Trophoblast cell (in vitro differentiated cells and primary cell): ENCODE results near the gene MYL11.

Source experiments
- DNase-seq, 2 donors: peaks; one replicate each; pipeline ENCODE4 v3.0.0-alpha.2; 2016
- H2AFZ ChIP-seq: 2 replicates; pipeline ENCODE4 v1.6.1; 2013; ENCODE audit warnings: low read length, moderate library complexity, mild to moderate bottlenecking; ENCODE audit not compliant: insufficient read depth, poor library complexity
- H2AK5ac ChIP-seq: 2 replicates; pipeline ENCODE4 v1.6.1; 2013; ENCODE audit warnings: mild to moderate bottlenecking, low read length
- H2BK120ac ChIP-seq: 2 replicates; pipeline ENCODE4 v1.6.1; 2013; ENCODE audit warnings: low read length, mild to moderate bottlenecking, moderate library complexity; ENCODE audit not compliant: insufficient read depth, poor library complexity
- H2BK12ac ChIP-seq: 2 replicates; pipeline ENCODE4 v1.6.1; 2013; ENCODE audit warnings: mild to moderate bottlenecking, low read length, moderate library complexity
- H2BK5ac ChIP-seq: 2 replicates; pipeline ENCODE4 v1.6.1; 2013; ENCODE audit warnings: low read length, low read depth, moderate library complexity, mild to moderate bottlenecking; ENCODE audit not compliant: poor library complexity
- H3K14ac ChIP-seq: 2 replicates; pipeline ENCODE4 v1.6.1; 2013; ENCODE audit warnings: mild to moderate bottlenecking, low read length
- H3K18ac ChIP-seq: 2 replicates; pipeline ENCODE4 v1.6.1; 2013; ENCODE audit warnings: mild to moderate bottlenecking, low read length
- H3K23ac ChIP-seq: 2 replicates; pipeline ENCODE4 v1.6.1; 2013; ENCODE audit warnings: low read length
- H3K27ac ChIP-seq: 2 replicates; pipeline ENCODE4 v1.5.1; 2013; ENCODE audit warnings: low read depth, mild to moderate bottlenecking, inconsistent platforms, low read length, moderate library complexity
- H3K27me3 ChIP-seq: 2 replicates; pipeline ENCODE4 v1.6.1; 2013; ENCODE audit warnings: inconsistent platforms, mild to moderate bottlenecking, low read length, moderate library complexity; ENCODE audit not compliant: insufficient read depth
- H3K36me3 ChIP-seq, 2 experiments: 1 replicate in 1 of 2; 2 replicates in 1 of 2; pipeline ENCODE4 v1.6.1; 2013; ENCODE audit warnings: low read length in 2 of 2, mild to moderate bottlenecking in 2 of 2, moderate library complexity in 1 of 2; ENCODE audit not compliant: insufficient read depth in 2 of 2, control insufficient read depth in 1 of 2
- H3K4ac ChIP-seq: 2 replicates; pipeline ENCODE4 v1.6.1; 2013; ENCODE audit warnings: low read depth, mild to moderate bottlenecking, low read length, moderate library complexity
- H3K4me1 ChIP-seq, 2 experiments: 1 replicate in 1 of 2; 2 replicates in 1 of 2; pipeline ENCODE4 v1.6.1; 2013; ENCODE audit warnings: low read length in 2 of 2, mild to moderate bottlenecking in 2 of 2, moderate library complexity in 1 of 2; ENCODE audit not compliant: insufficient read depth in 2 of 2, control insufficient read depth in 1 of 2
- H3K4me2 ChIP-seq: 2 replicates; pipeline ENCODE4 v1.6.1; 2013; ENCODE audit warnings: inconsistent platforms, mild to moderate bottlenecking, low read length, moderate library complexity
- H3K4me3 ChIP-seq: 2 replicates; pipeline ENCODE4 v1.5.1; 2013; ENCODE audit warnings: mild to moderate bottlenecking, low read depth, low read length, inconsistent platforms
- H3K79me1 ChIP-seq: one replicate; pipeline ENCODE4 v1.6.1; 2013; ENCODE audit warnings: low read length
- H3K79me2 ChIP-seq: 2 replicates; pipeline ENCODE4 v1.6.1; 2013; ENCODE audit warnings: low read length, mild to moderate bottlenecking; ENCODE audit not compliant: control insufficient read depth, insufficient read depth, poor library complexity
- H3K9ac ChIP-seq: 2 replicates; pipeline ENCODE4 v1.6.1; 2013; ENCODE audit warnings: mild to moderate bottlenecking, low read length
- H3K9me3 ChIP-seq: 2 replicates; pipeline ENCODE4 v1.6.1; 2013; ENCODE audit warnings: low read depth, mild to moderate bottlenecking, control low read depth, inconsistent platforms, low read length; ENCODE audit not compliant: insufficient read depth
- H4K12ac ChIP-seq: 2 replicates; pipeline ENCODE4 v1.6.1; 2013; ENCODE audit warnings: low read depth, mild to moderate bottlenecking, low read length, moderate library complexity
- H4K8ac ChIP-seq: 2 replicates; pipeline ENCODE4 v1.6.1; 2013; ENCODE audit warnings: low read depth, mild to moderate bottlenecking, low read length, moderate library complexity
- H4K91ac ChIP-seq: one replicate; pipeline ENCODE4 v1.6.1; 2013; ENCODE audit warnings: low read depth, mild to moderate bottlenecking, low read length, moderate library complexity
- WGBS: extraction: QIAGEN DNeasy Blood & Tissue Kit; methylation state at CpG from one replicate; pipeline ENCODE4 v1.1.7; 2013; ENCODE audit warnings: missing lambda C conversion rate; ENCODE audit not compliant: insufficient read length, insufficient coverage; ENCODE audit errors: extremely low coverage; 5-methylcytosine and 5-hydroxymethylcytosine counted together

Gene MYL11

DNA sequence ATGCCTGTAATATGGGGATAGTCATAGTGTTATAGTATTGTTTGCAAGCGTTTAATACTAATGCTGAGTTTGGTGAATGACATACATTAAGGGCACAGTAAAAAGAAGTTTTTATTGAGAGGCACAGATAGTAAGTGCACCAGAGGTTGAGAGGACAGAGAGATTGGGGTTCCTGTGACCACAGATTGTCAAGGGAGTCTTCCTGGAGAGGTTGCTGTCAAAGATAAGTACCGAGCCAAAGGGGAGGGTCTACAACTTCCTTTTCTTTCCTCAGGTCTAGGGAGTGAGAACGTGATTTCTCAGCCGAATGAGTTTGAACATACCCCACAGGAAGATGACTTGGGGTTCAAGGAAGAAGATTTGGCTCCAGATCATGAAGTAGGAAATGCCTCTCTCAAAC, 22.5 kb downstream of the MYL11 start:
- Histone ChIP-seq H3K4me1 (peaks cover 14 to 18% of the 10 kb centered on the region in 2 experiments), H3K23ac (no peak overlapping the region), H2BK12ac (no peak overlapping the region), H4K12ac (no peak overlapping the region), H3K9ac (no peak overlapping the region), H3K4ac (peak overlapping the region; percentile 19), H3K36me3 (peaks cover 19 to 20% of the 10 kb centered on the region in 2 experiments), H3K27ac (no peak overlapping the region), H3K4me2 (no peak overlapping the region), H2AK5ac (no peak overlapping the region), H3K14ac (no peak overlapping the region), H2BK120ac (no peak overlapping the region), H3K79me1 (peaks cover 32% of the 10 kb centered on the region), H3K79me2 (peaks cover 19% of the 10 kb centered on the region), H3K18ac (no peak overlapping the region), H2BK5ac (no peak overlapping the region), H3K9me3 (no peaks in the 10 kb centered on the region), H4K91ac (no peak overlapping the region), H3K27me3 (no peaks in the 10 kb centered on the region), H4K8ac (no peak overlapping the region), H3K4me3 (no peak overlapping the region), H2AFZ (no peak overlapping the region)
- no CpG with 5 or more reads among the region's 4 CpGs for WGBS
- DNase-seq: no peak

DNA sequence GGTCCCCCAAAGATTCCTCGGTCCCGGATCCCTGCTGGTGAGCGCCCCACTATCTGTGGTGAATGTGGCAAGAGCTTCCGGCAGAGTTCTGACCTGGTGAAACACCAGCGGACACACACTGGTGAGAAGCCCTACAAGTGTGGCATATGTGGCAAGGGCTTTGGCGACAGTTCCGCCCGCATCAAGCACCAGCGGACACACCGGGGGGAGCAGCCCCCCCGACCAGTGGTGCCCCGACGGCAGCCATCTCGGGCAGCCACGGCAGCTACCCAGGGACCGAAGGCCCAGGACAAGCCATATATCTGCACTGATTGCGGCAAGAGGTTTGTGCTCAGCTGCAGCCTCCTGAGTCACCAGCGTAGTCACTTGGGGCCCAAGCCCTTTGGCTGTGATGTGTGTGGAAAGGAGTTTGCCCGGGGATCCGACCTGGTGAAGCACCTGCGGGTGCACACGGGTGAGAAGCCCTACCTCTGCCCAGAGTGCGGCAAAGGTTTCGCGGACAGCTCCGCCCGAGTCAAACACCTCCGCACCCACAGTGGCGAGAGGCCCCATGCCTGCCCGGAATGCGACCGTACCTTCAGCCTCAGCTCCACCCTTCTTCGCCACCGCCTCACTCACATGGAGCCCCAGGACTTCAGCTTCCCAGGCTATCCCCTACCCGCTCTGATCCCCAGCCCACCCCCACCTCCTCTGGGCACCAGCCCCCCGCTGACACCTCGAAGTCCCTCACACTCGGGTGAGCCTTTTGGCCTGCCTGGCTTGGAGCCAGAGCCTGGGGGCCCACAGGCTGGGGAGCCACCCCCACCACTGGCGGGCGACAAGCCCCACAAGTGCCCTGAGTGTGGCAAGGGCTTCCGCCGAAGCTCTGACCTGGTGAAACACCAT, 23.4 kb downstream of the MYL11 start:
- Histone ChIP-seq H3K18ac (peak overlapping the region; percentile 19), H3K9ac (no peak overlapping the region), H2AFZ (no peak overlapping the region), H3K27me3 (no peaks in the 10 kb centered on the region), H3K79me2 (peaks cover 19% of the 10 kb centered on the region), H3K4me2 (no peak overlapping the region), H2BK120ac (no peak overlapping the region), H3K4ac (no peak overlapping the region), H4K91ac (peak overlapping the region; percentile 1), H3K36me3 (peaks cover 19 to 20% of the 10 kb centered on the region in 2 experiments), H3K9me3 (no peaks in the 10 kb centered on the region), H2BK12ac (no peak overlapping the region), H3K4me1 (peaks cover 14 to 18% of the 10 kb centered on the region in 2 experiments), H4K12ac (peak overlapping the region; percentile 5), H3K23ac (no peak overlapping the region), H2BK5ac (no peak overlapping the region), H3K79me1 (peaks cover 32% of the 10 kb centered on the region), H3K14ac (no peak overlapping the region), H4K8ac (no peak overlapping the region), H3K27ac (no peak overlapping the region), H3K4me3 (peak overlapping the region; percentile 26), H2AK5ac (peak overlapping the region; percentile 4)
- no CpG with 5 or more reads among the region's 42 CpGs for whole genome bisulfite sequencing
- no peak for DNase-seq

DNA sequence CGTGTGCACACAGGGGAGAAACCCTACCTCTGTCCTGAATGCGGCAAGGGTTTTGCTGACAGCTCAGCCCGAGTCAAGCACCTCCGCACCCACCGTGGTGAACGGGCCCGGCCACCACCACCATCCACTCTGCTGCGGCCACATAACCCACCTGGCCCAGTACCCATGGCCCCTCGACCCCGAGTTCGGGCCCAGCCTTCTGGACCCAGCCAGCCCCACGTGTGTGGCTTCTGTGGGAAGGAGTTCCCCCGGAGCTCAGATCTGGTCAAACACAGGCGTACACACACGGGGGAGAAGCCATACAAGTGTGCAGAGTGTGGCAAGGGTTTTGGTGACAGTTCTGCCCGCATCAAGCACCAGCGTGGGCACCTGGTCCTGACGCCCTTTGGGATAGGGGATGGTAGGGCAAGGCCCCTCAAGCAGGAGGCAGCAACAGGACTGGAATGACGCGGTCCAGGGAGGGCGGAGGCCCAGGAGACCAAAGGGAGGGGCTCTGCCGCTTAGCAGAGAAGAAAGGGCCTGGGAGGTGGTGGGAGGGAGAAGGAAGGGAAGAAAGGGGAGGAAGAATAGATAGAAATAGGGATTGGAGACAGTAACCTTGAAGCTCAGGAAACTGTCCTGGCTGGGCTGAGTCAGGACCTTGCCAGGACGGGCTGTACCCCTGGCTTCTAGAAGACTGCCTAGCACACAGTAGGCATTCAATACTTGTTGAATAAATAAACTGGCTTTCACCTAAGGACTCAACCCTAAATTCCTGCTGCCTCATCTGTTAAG, 24.2 kb downstream of the MYL11 start:
- no peak overlapping the region for H3K9ac ChIP-seq
- DNase-seq: no peak
- no CpG with 5 or more reads among the region's 23 CpGs for WGBS

DNA sequence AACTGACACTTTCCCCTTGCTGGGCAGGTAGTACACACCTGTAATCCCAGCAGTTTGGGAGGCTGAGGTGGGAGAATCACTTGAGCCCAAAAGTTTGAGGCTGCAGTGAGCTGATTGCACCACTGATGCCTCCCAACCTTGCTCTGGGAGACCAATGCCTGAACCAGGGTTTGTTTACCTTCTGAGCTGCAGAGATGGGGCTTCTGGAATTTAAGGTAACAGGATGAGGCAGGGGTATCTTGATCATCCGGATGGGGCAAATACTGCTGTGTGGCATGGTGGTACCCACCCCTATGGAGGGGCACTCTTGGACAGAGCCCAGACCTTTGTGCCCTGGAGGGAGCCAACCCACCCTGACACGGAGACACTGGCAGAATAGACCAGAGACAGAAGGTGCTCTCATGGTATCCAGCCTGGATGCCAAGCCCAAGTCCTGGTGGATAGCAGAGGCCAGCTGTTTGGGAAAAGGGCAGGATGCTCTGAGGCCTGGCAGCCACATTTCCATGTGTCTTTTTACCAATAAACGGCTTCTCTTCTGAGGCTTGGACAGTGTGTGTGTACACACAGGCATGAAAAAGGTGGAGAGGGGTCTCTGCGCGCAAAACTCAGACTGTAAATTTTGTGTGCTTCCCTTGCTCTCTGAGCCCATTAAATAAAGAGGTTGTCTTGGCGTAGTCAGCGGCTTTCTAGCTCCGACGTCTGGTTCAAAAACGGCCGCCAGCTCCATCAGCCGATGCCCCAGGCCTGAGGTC, 25.0 kb downstream of the MYL11 start:
- Histone ChIP-seq H3K27me3 (no peaks in the 10 kb centered on the region), H4K8ac (peak overlapping the region; percentile 8)
- no CpG with 5 or more reads among the region's 12 CpGs for WGBS

More for the DNA sequence above, 24.2 kb downstream of the MYL11 start:
- peak overlapping the region; percentile 4 for H2AK5ac ChIP-seq
- peaks cover 19% of the 10 kb centered on the region for H3K79me2 ChIP-seq
- H4K91ac ChIP-seq: peak overlapping the region; percentile 71
- H3K79me1 ChIP-seq: peaks cover 32% of the 10 kb centered on the region
- H3K4ac ChIP-seq: no peak overlapping the region
- H3K4me3 ChIP-seq: peak overlapping the region; percentile 26
- no peak overlapping the region for H2AFZ ChIP-seq
- H3K23ac ChIP-seq: no peak overlapping the region
- no peaks in the 10 kb centered on the region for H3K27me3 ChIP-seq
- peak overlapping the region; percentile 5 for H4K12ac ChIP-seq
- H3K14ac ChIP-seq: no peak overlapping the region
- peak overlapping the region; percentile 100 for H3K27ac ChIP-seq
- H3K4me1 ChIP-seq: peaks cover 14 to 18% of the 10 kb centered on the region in 2 experiments
- H3K18ac ChIP-seq: peak overlapping the region; percentile 19
- H3K9me3 ChIP-seq: no peaks in the 10 kb centered on the region
- H2BK120ac ChIP-seq: no peak overlapping the region
- peaks cover 19 to 20% of the 10 kb centered on the region in 2 experiments for H3K36me3 ChIP-seq
- no peak overlapping the region for H2BK5ac ChIP-seq
- peak overlapping the region; percentile 4 for H2BK12ac ChIP-seq
- no peak overlapping the region for H4K8ac ChIP-seq
- no peak overlapping the region for H3K4me2 ChIP-seq

More for the DNA sequence above, 25.0 kb downstream of the MYL11 start:
- Histone ChIP-seq H3K18ac (peak overlapping the region; percentile 13), H3K79me1 (peaks cover 27% of the 10 kb centered on the region), H3K9me3 (no peaks in the 10 kb centered on the region), H3K4me1 (peaks cover 14 to 18% of the 10 kb centered on the region in 2 experiments), H3K4me3 (no peak overlapping the region), H3K4me2 (peak overlapping the region; percentile 73), H2AFZ (peak overlapping the region; percentile 18), H3K27ac (peak overlapping the region; percentile 100), H3K14ac (peak overlapping the region; percentile 34), H3K4ac (peak overlapping the region; percentile 5), H4K12ac (peak overlapping the region; percentile 9), H2BK12ac (peak overlapping the region; percentile 16), H3K79me2 (peaks cover 14% of the 10 kb centered on the region), H2BK120ac (peak overlapping the region; percentile 73), H4K91ac (peak overlapping the region; percentile 71), H2AK5ac (peak overlapping the region; percentile 5), H3K36me3 (peaks cover 19 to 20% of the 10 kb centered on the region in 2 experiments), H3K9ac (peak overlapping the region; percentile 22), H2BK5ac (peak overlapping the region; percentile 24), H3K23ac (no peak overlapping the region)
- DNase-seq: no peak
